BLaER1 treated with 17β-estradiol and CSF1 and Interleukin-3, amounts not matched to agents 10 nM and 100 nM (cell line): Measurements from ENCODE around the gene SLC35F3.

ENCODE experiments used
- H3K27ac ChIP-seq, 11 experiments: shearing (Covaris generic); formaldehyde crosslinking; 2 replicates each; pipeline ENCODE4 v1.8.1; 2022
- H3K27me3 ChIP-seq, 11 experiments: shearing (Covaris generic); formaldehyde crosslinking; 2 replicates each; pipeline ENCODE4 v1.8.1; 2022
- H3K36me3 ChIP-seq, 11 experiments: shearing (Covaris generic); formaldehyde crosslinking; 2 replicates each; pipeline ENCODE4 v1.8.1; 2022
- H3K4me1 ChIP-seq, 10 experiments: shearing (Covaris generic); formaldehyde crosslinking; 2 replicates each; pipeline ENCODE4 v1.8.1; 2022
- H3K4me2 ChIP-seq, 11 experiments: shearing (Covaris generic); formaldehyde crosslinking; 2 replicates each; pipeline ENCODE4 v1.8.1; 2022
- H3K4me3 ChIP-seq, 10 experiments: shearing (Covaris generic); formaldehyde crosslinking; 2 replicates each; pipeline ENCODE4 v1.8.1; 2022
- H3K9ac ChIP-seq, 11 experiments: shearing (Covaris generic); formaldehyde crosslinking; 2 replicates each; pipeline ENCODE4 v1.8.1; 2022
- H3K9me3 ChIP-seq, 11 experiments: shearing (Covaris generic); formaldehyde crosslinking; replicated peaks in 1 of 11; 2 replicates each; pipeline ENCODE4 v1.8.1; 2022
- H4K20me1 ChIP-seq, 11 experiments: shearing (Covaris generic); formaldehyde crosslinking; 2 replicates each; pipeline ENCODE4 v1.8.1; 2022
- Cebpa-rat ChIP-seq, 11 experiments: shearing (Covaris generic); IDR thresholded peaks; 2 replicates each; pipeline ENCODE4 v1.8.1; 2022

Gene SLC35F3

GRCh38 chr1:234280500-234280899 is 376.0 kb downstream of the SLC35F3 start:
- no peaks in the 10 kb centered on the region for H3K4me1 ChIP-seq
- H3K27me3 ChIP-seq = no peaks in the 10 kb centered on the region
- no peaks in the 10 kb centered on the region for H3K36me3 ChIP-seq
- H3K4me2 ChIP-seq = no peak overlapping the region
- H3K27ac ChIP-seq = no peak overlapping the region
- no peak overlapping the region for H3K9ac ChIP-seq
- no peaks in the 10 kb centered on the region for H4K20me1 ChIP-seq
- H3K4me3 ChIP-seq = no peak overlapping the region
- TF ChIP-seq Cebpa-rat (IDR thresholded peaks at IDR 0.05) = no peak
- no peaks in the 10 kb centered on the region for H3K9me3 ChIP-seq

GRCh38 chr1:234281826-234282489 is 377.5 kb downstream of the SLC35F3 start:
- H4K20me1 ChIP-seq = no peaks in the 10 kb centered on the region
- H3K36me3 ChIP-seq = no peaks in the 10 kb centered on the region
- H3K9me3 ChIP-seq = no peaks in the 10 kb centered on the region
- no peak overlapping the region for H3K4me3 ChIP-seq
- no peaks in the 10 kb centered on the region for H3K4me1 ChIP-seq
- H3K27me3 ChIP-seq = no peaks in the 10 kb centered on the region
- H3K27ac ChIP-seq = no peak overlapping the region
- H3K9ac ChIP-seq = no peak overlapping the region
- no peak for TF ChIP-seq Cebpa-rat (IDR thresholded peaks at IDR 0.05)
- no peak overlapping the region for H3K4me2 ChIP-seq

- no peak overlapping the region for H3K4me2 ChIP-seq
- no peaks in the 10 kb centered on the region for H3K36me3 ChIP-seq
- no peak for TF ChIP-seq Cebpa-rat (IDR thresholded peaks at IDR 0.05)
- no peaks in the 10 kb centered on the region for H3K4me1 ChIP-seq
- no peaks in the 10 kb centered on the region for H4K20me1 ChIP-seq
- H3K9ac ChIP-seq = no peak overlapping the region
- no peak overlapping the region for H3K4me3 ChIP-seq
- H3K27ac ChIP-seq = no peak overlapping the region
- H3K9me3 ChIP-seq = peaks cover 21 to 26% (median 25%) of the 10 kb centered on the region in 11 experiments
- H3K27me3 ChIP-seq = no peaks in the 10 kb centered on the region
These were observed 381.7 kb downstream of the SLC35F3 start for GRCh38 chr1:234286206-234286605.

DNA sequence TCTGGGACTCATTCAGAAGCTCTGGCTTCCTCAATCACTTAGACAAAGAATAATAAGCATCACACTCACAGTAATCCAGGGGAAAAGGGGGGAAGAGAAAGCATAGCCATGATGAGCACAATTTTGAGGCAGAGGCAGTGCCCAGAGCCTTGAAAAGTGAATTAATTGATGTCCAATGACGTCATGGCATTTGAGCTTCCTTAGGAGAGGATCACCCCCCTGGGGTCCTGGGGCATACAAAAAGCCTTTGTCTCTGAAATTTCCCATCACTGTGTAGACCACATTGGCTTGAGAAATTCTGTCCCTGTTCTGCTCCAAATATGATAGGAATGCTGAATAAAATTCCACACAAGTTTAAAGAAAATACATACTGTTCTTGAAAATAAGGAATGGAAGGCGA is 384.5 kb downstream of the SLC35F3 start:
- TF ChIP-seq Cebpa-rat (IDR thresholded peaks at IDR 0.05) = no peak
- Histone ChIP-seq H3K27ac (no peak overlapping the region), H3K4me2 (no peak overlapping the region), H3K9me3 (peaks cover 21 to 36% (median 30%) of the 10 kb centered on the region in 11 experiments), H3K4me3 (no peak overlapping the region), H3K9ac (no peak overlapping the region), H3K27me3 (no peaks in the 10 kb centered on the region), H3K36me3 (no peaks in the 10 kb centered on the region), H4K20me1 (no peaks in the 10 kb centered on the region), H3K4me1 (no peaks in the 10 kb centered on the region)

GRCh38 chr1:234289538-234290305 is 385.2 kb downstream of the SLC35F3 start:
- Histone ChIP-seq H3K4me3 (no peak overlapping the region), H3K9ac (no peak overlapping the region)

DNA sequence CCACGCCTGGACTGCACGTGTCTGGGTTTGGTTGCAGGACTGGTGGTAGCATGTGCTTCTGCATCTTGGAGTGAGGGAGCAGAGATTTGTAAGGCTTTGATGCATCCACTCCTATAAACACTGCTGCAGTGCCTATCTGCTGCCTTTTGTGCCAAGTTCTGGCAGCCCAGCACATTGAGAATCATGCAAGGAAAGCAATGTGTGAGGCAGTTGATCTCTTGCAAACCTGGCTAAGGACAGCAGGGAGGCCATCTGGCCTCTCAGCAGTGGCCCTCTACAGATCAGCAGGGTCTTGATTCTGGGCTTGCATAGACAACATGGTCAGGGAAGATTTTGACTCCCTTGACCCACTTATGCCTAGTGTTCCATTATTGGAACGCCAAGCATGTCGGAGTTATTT is 387.5 kb downstream of the SLC35F3 start:
- H3K27ac ChIP-seq = no peak overlapping the region
- H3K36me3 ChIP-seq = no peaks in the 10 kb centered on the region
- H3K27me3 ChIP-seq = no peaks in the 10 kb centered on the region
- H3K4me1 ChIP-seq = 0 out of 20 replicates have a peak, but pooled peaks cover 0 to 5% (median 0%) of the 10 kb centered on the region in 10 experiments
- TF ChIP-seq Cebpa-rat (IDR thresholded peaks at IDR 0.05) = no peak
- peaks cover 21 to 36% (median 30%) of the 10 kb centered on the region in 11 experiments for H3K9me3 ChIP-seq
- H3K9ac ChIP-seq = no peak overlapping the region
- H4K20me1 ChIP-seq = no peaks in the 10 kb centered on the region
- H3K4me3 ChIP-seq = no peak overlapping the region
- no peak overlapping the region for H3K4me2 ChIP-seq

More at GRCh38 chr1:234289538-234290305, 385.2 kb downstream of the SLC35F3 start:
- TF ChIP-seq Cebpa-rat (IDR thresholded peaks at IDR 0.05) = no peak
- no peaks in the 10 kb centered on the region for H3K27me3 ChIP-seq
- no peak overlapping the region for H3K4me2 ChIP-seq
- H3K9me3 ChIP-seq = peaks cover 21 to 36% (median 30%) of the 10 kb centered on the region in 11 experiments
- no peak overlapping the region for H3K27ac ChIP-seq
- H3K36me3 ChIP-seq = no peaks in the 10 kb centered on the region
- H3K4me1 ChIP-seq = no peaks in the 10 kb centered on the region
- H4K20me1 ChIP-seq = no peaks in the 10 kb centered on the region

- H3K4me1 ChIP-seq = 0 out of 20 replicates have a peak, but pooled peaks cover 0 to 5% (median 0%) of the 10 kb centered on the region in 10 experiments
- H3K4me3 ChIP-seq = no peak overlapping the region
- no peak overlapping the region for H3K9ac ChIP-seq
- no peaks in the 10 kb centered on the region for H3K36me3 ChIP-seq
- H4K20me1 ChIP-seq = no peaks in the 10 kb centered on the region
- H3K9me3 ChIP-seq = peaks cover 21 to 36% (median 30%) of the 10 kb centered on the region in 11 experiments
- no peak for TF ChIP-seq Cebpa-rat (IDR thresholded peaks at IDR 0.05)
- H3K27me3 ChIP-seq = no peaks in the 10 kb centered on the region
- no peak overlapping the region for H3K4me2 ChIP-seq
- no peak overlapping the region for H3K27ac ChIP-seq
These were observed 388.1 kb downstream of the SLC35F3 start for GRCh38 chr1:234292548-234292947.

DNA sequence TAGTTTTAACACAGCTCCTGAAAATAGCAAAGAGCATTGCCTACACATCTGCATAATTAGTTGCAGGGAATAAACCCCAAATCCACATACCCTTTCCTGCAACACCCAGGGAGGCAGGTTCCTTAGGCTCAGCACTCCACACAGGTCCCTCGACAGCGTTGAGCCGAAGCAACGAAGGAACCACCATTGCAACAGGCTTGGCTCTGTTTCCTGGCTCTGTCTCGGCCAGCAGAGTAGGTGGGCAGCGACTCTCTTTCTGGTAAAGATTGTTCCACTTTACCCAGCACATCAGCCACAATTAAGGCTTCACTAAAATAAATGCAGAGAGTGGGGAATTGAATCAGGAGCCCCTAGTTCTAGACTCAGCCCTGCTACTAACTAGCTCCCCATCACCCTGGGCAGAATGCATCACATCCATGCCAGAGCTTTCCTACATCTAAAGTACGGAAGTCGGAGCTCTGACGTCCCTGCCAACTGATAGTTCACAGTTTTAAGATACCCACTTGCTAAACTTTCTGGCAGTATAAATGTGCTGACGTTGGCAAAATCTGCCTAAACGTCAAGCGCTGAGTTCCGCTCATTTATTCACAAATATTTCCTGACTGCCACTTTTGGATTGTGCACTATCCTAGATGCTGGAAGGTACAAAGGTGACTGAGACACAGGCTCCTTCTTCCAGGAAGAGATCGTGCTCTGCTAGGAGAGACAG is 389.8 kb downstream of the SLC35F3 start:
- Histone ChIP-seq H3K4me2 (no peak overlapping the region), H3K4me3 (no peak overlapping the region), H3K9ac (no peak overlapping the region), H3K4me1 (0 out of 20 replicates have a peak, but pooled peaks cover 0 to 5% (median 0%) of the 10 kb centered on the region in 10 experiments), H3K9me3 (peaks cover 16 to 31% (median 28%) of the 10 kb centered on the region in 11 experiments), H4K20me1 (no peaks in the 10 kb centered on the region), H3K27ac (no peak overlapping the region), H3K36me3 (no peaks in the 10 kb centered on the region), H3K27me3 (no peaks in the 10 kb centered on the region)
- no peak for TF ChIP-seq Cebpa-rat (IDR thresholded peaks at IDR 0.05)

GRCh38 chr1:234295068-234295467 is 390.6 kb downstream of the SLC35F3 start:
- no peak for TF ChIP-seq Cebpa-rat (IDR thresholded peaks at IDR 0.05)
- Histone ChIP-seq H3K4me3 (no peak overlapping the region), H3K27me3 (no peaks in the 10 kb centered on the region), H3K27ac (no peak overlapping the region), H3K9ac (no peak overlapping the region), H3K4me1 (0 out of 20 replicates have a peak, but pooled peaks cover 0 to 5% (median 0%) of the 10 kb centered on the region in 10 experiments), H4K20me1 (no peaks in the 10 kb centered on the region), H3K9me3 (peaks cover 8 to 24% (median 21%) of the 10 kb centered on the region in 11 experiments), H3K4me2 (no peak overlapping the region), H3K36me3 (no peaks in the 10 kb centered on the region)
